ENCODE results near the gene TIAM1. TPM values are rescaled to one million over a fixed set of nuclear protein-coding genes. Genes with fewer than 3 reads are reported as not detected.

Gene TIAM1
- total RNA-seq, 3 donors from 2014 or later = 6.2 to 11.6 (median 10.4) TPM

DNA sequence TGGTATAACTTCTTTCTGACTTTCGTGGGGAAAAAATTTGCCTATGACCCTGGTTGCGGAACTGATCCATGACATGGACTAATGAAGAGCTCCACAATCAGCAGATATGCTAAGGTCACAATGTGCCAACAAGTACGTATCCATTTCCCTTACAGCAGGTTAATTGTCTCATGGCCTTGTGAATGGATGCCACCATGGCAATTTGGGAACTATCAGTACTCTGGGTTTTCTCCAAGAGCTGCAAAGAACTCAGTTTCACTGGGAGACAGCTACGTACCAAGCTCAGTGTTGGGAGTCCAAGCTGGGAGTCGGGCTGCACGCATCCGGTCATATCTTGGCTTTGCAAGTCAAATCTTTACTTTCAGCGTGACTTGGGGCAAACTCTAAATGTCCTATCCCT lies 64.8 kb downstream of the TIAM1 start:
- no peaks in the 10 kb centered on the region for H3K9me3 ChIP-seq
- TF ChIP-seq, protein P1, sequence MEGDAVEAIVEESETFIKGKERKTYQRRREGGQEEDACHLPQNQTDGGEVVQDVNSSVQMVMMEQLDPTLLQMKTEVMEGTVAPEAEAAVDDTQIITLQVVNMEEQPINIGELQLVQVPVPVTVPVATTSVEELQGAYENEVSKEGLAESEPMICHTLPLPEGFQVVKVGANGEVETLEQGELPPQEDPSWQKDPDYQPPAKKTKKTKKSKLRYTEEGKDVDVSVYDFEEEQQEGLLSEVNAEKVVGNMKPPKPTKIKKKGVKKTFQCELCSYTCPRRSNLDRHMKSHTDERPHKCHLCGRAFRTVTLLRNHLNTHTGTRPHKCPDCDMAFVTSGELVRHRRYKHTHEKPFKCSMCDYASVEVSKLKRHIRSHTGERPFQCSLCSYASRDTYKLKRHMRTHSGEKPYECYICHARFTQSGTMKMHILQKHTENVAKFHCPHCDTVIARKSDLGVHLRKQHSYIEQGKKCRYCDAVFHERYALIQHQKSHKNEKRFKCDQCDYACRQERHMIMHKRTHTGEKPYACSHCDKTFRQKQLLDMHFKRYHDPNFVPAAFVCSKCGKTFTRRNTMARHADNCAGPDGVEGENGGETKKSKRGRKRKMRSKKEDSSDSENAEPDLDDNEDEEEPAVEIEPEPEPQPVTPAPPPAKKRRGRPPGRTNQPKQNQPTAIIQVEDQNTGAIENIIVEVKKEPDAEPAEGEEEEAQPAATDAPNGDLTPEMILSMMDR (IDR thresholded peaks at IDR 0.05) = no peak
- intact Hi-C loops (cut with DNase I, micrococcal nuclease) = no loop called here

DNA sequence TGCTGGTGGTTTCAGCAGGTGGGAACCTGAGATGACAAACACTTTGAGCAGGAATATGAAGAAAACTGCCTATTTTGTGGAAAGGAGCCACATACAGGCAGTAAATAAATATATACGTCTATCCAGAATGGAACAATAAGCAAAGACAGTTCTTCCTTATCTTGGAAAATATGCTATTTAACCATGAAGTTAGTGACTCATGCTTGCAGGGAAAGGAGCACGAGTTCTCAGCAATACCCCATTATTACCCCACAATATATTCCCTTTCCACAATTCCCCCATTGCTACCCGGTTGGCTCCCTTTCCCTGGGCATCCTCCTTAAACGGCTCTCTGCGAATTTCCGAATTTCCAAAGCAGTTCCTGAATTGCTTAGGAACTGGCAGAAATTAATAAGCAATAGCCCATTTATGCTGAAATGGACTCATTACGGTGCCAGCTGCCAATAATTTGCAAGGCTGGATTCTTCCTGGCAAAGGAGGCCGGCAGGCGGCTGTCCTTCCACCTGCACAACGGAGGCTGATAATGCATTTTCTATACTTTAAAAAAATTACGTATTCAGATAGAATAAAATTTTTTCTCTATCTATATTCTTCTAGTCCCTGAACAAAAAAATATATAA lies 65.4 kb downstream of the TIAM1 start:
- Histone ChIP-seq H3K36me3 (ENCODE audit: low read depth) (no peaks in the 10 kb centered on the region), H3K9me3 (no peaks in the 10 kb centered on the region), H3K4me1 (ENCODE audit: low read depth) (no peaks in the 10 kb centered on the region), H3K4me3 (no peak overlapping the region)
- DNase-seq (no peak), ATAC-seq (no peak)
- intact Hi-C loops (cut with DNase I, micrococcal nuclease) = no loop called here
- TF ChIP-seq, protein P1 (IDR thresholded peaks at IDR 0.05) = no peak

More for the DNA sequence above, 64.8 kb downstream of the TIAM1 start:
- ATAC-seq = no peak
- DNase-seq = no peak
- H3K4me3 ChIP-seq = no peak overlapping the region
- no peaks in the 10 kb centered on the region for H3K36me3 ChIP-seq (ENCODE audit: low read depth)
- no peaks in the 10 kb centered on the region for H3K4me1 ChIP-seq (ENCODE audit: low read depth)

DNA sequence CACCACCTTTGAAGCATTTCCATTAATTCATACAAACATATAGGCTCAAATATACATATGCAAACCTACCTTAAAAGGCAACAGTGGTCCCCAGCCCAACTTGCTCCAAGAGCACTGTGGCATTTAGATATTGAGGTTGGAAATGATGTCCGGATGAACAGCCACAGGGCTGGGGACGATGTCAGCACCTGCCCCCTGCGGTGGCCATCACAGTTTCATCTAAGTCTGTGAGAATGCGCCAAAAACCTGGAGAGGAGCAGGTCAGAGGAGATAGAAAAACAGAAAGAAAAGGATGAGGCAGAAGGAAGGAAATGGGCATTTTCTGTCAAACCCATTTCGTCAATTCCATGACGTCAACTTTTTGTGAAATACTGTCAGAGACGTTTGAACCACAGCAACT lies 67.4 kb downstream of the TIAM1 start:
- ATAC-seq (no peak), DNase-seq (no peak)
- Histone ChIP-seq H3K4me1 (ENCODE audit: low read depth) (no peaks in the 10 kb centered on the region), H3K36me3 (ENCODE audit: low read depth) (no peaks in the 10 kb centered on the region), H3K4me3 (no peak overlapping the region), H3K9me3 (no peaks in the 10 kb centered on the region)
- TF ChIP-seq, protein P1 (IDR thresholded peaks at IDR 0.05) = no peak
- intact Hi-C loops (cut with DNase I, micrococcal nuclease) = no loop called here

DNA sequence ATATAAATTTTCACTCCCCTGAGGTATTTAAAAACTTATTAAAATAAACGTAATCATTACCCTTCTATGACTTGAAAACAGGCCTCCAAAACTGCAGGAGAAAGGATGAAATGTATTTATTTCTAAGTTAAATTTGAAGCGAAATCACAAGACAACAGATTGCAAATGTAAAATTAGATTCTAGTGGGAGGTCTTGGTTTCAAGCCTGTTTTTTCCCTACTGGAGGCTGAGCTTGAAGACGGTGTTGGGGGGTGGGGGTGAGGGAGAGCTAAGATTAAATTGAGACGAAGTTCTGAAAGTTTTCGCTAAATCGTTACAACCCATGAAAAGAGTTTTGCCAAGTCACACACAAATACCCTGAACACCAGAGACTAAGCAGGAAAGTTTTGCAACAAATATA lies 68.2 kb downstream of the TIAM1 start:
- ATAC-seq (no peak), DNase-seq (no peak)
- intact Hi-C loops (cut with DNase I, micrococcal nuclease) = no loop called here
- Histone ChIP-seq H3K36me3 (ENCODE audit: low read depth) (no peaks in the 10 kb centered on the region), H3K9me3 (no peaks in the 10 kb centered on the region), H3K4me3 (no peak overlapping the region), H3K4me1 (ENCODE audit: low read depth) (no peaks in the 10 kb centered on the region)
- TF ChIP-seq, protein P1 (IDR thresholded peaks at IDR 0.05) = no peak

DNA sequence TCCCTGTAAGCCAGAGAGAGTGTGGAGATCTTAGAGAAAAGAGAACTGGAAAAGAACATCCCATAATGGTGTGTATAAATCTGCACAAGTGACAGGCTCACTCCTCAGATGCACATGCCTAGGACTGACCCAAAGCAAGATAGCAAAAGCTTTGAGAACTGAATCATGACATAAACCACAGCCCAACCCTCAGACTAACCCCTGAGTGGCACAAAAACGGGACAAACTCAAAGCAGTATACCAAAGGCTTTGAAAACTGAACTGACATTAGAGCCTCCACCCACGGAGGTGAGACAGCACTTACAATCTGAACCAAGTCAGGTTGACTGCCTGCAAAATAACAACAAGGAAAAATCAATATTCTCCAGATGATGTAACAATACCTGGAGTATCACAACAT lies 70.8 kb downstream of the TIAM1 start:
- Histone ChIP-seq H3K4me3 (no peak overlapping the region), H3K4me1 (ENCODE audit: low read depth) (no peaks in the 10 kb centered on the region), H3K9me3 (no peaks in the 10 kb centered on the region), H3K36me3 (ENCODE audit: low read depth) (no peaks in the 10 kb centered on the region)
- intact Hi-C loops (cut with DNase I, micrococcal nuclease) = no loop called here
- no peak for DNase-seq
- TF ChIP-seq, protein P1 (IDR thresholded peaks at IDR 0.05) = no peak
- ATAC-seq = no peak

DNA sequence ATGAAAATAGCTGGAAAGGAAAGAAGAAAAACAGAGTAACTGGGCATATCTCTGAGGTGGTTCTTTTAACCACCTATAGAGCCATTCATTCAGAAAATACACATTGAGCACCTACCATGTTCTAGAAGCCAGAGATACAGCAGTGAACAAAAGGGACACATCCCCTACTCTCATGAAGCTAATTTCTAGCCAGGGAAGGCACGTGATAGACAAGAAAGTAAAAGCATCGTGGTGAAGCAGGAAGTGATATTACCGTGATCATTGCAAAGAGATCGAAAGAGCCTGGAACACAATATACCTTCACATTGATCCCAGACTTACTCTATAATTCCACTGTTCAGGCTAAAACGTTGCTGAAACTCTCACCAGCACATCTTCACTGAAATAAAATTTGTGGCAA lies 76.0 kb downstream of the TIAM1 start:
- TF ChIP-seq, protein P1 (IDR thresholded peaks at IDR 0.05) = no peak

More for the DNA sequence above, 76.0 kb downstream of the TIAM1 start:
- DNase-seq (no peak), ATAC-seq (no peak)
- intact Hi-C loops (cut with DNase I, micrococcal nuclease) = no loop called here
- no peaks in the 10 kb centered on the region for H3K9me3 ChIP-seq
- no peak overlapping the region for H3K4me3 ChIP-seq
- no peaks in the 10 kb centered on the region for H3K36me3 ChIP-seq (ENCODE audit: low read depth)
- H3K4me1 ChIP-seq (ENCODE audit: low read depth) = no peaks in the 10 kb centered on the region

All from mucosa of descending colon (tissue), 3 donors.